Measurements from ENCODE around the gene NOC4L. TPM values are rescaled to one million over a fixed set of nuclear protein-coding genes. Genes with fewer than 3 reads are reported as not detected.

Gene NOC4L
- total RNA-seq, 1 experiment from 2014 or later: 29.1 TPM

DNA sequence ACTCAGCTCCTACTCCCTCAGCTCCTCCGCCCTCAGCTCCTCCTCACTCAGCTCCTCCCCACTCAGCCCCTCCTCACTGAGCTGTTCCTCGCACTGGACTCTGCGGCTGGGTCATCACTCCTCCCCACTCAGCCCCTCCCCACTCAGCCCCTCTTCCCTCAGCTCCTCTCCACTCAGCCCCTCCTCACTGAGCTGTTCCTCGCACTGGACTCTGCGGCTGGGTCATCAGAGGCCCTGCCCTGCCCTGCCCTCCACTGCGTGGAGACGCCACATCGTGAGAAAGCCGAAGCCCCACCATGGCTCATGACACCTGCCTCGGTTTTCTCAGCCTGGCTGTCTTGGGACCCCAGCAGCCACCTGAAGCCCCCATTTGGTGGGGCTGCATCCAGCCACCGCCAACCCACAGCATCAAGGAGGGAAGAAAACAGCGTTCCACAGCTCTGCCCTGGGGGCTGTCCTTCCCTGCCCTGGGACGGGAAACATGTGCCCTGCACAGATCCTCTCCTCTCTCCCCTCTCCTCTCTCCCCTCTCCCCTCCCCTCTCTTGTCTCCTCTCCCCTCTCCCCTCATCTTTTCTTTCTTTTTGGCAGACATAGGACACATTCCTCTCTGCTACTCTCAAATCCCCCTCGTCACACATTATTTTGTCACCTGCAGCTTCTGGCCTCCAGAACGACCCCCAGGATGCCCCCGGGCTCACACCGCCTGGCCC, 17.7 kb downstream of the NOC4L start:
- no peak overlapping the region for H3K4me3 ChIP-seq (ENCODE audit: insufficient read depth, low read depth, low read length)
- no peaks in the 10 kb centered on the region; the same call in 1 of the 2 replicates for H3K27me3 ChIP-seq (ENCODE audit: control insufficient read depth, insufficient read depth, low read length)
- H3K36me3 ChIP-seq (replicated peaks; ENCODE audit: control insufficient read depth, insufficient read depth, low read length): peaks cover 7% of the 10 kb centered on the region
- no peak for DNase-seq

DNA sequence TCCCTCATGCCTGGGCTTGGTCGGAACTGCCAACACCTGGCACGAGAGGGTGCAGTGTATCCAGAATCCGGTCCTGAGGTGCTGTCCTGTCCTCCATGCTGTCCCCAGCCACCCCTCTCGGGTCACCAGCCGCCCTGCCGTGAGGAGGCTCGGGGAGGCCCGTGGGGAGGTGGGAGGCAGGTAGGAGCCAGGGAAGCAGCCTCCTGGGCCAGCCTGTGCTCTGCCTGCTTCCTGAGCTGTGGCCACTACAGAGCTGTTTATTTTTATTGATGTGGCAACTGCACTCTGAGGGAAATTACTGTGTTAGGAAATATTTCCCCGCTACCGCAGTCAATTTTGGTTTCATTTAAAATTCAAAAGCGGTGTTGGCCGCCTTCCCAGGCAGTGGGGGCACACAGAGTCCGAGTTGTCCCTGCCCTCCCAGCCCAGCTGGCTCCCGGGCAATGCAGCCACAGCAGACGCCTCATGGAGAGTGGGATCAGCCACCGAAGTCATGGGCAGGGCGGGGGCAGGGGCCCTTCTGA, 18.3 kb downstream of the NOC4L start:
- no peaks in the 10 kb centered on the region; the same call in 1 of the 2 replicates for H3K27me3 ChIP-seq (ENCODE audit: control insufficient read depth, insufficient read depth, low read length)
- H3K4me3 ChIP-seq (ENCODE audit: insufficient read depth, low read depth, low read length): no peak overlapping the region
- H3K36me3 ChIP-seq (replicated peaks; ENCODE audit: control insufficient read depth, insufficient read depth, low read length): peaks cover 4% of the 10 kb centered on the region; the same call in 1 of the 2 replicates
- no peak for DNase-seq

DNA sequence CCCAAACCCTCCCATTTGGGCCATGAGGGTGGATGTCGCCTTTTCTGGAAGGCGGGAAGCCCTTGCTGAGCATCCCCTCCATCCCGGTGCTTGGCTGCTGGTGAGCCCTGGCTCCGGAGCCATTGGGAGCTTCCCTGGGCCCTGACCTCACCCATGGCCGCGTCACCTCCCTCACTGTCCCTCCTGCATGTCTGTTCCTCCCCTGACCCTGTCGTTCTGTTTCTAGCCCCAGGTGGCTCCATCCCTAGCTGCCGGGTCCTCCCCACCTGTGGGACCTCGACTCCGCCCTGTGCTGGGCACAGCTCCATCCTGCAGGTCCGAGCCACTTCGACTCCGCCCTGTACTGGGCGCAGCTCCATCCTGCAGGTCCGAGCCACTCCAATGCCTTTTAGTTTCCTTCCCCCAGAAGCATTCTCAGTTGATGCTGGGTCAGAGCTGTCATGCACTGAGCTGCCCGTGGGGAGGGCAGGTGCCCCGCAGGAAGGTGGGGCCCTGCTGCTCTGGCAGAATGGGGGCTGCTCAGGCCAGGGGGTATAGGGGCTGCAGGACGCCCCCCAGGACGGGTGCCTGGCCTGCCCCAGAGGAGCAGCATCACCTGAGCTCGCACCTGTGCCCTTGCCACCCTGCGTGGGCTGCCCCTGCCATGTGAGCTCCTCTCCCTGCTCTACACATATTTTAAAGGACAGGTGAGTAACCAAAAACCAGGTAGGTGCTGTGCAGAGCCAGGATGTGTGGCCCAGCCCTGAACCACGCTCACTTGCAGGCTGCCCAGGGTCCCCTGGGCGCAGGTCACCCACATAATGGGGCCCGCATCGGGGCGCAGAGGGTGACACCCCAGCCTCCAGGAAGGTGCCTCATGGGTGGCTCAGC, 19.0 kb downstream of the NOC4L start:
- DNase-seq: no peak
- Histone ChIP-seq H3K4me3 (ENCODE audit: insufficient read depth, low read depth, low read length) (no peak overlapping the region), H3K27me3 (ENCODE audit: control insufficient read depth, insufficient read depth, low read length) (no peaks in the 10 kb centered on the region; the same call in 1 of the 2 replicates), H3K36me3 (replicated peaks; ENCODE audit: control insufficient read depth, insufficient read depth, low read length) (no peaks in the 10 kb centered on the region)

- no peaks in the 10 kb centered on the region for H3K36me3 ChIP-seq (replicated peaks; ENCODE audit: control insufficient read depth, insufficient read depth, low read length)
- H3K27me3 ChIP-seq (ENCODE audit: control insufficient read depth, insufficient read depth, low read length): no peaks in the 10 kb centered on the region; the same call in 1 of the 2 replicates
- H3K4me3 ChIP-seq (ENCODE audit: insufficient read depth, low read depth, low read length): no peak overlapping the region
- no peak for DNase-seq
Measured at GRCh38 chr12:132163911-132164288, 19.6 kb downstream of the NOC4L start.

GRCh38 chr12:132164426-132164825, 20.2 kb downstream of the NOC4L start:
- Histone ChIP-seq H3K27me3 (ENCODE audit: control insufficient read depth, insufficient read depth, low read length) (no peaks in the 10 kb centered on the region; the same call in 1 of the 2 replicates), H3K4me3 (ENCODE audit: insufficient read depth, low read depth, low read length) (no peak overlapping the region), H3K36me3 (replicated peaks; ENCODE audit: control insufficient read depth, insufficient read depth, low read length) (no peaks in the 10 kb centered on the region)
- no peak for DNase-seq

DNA sequence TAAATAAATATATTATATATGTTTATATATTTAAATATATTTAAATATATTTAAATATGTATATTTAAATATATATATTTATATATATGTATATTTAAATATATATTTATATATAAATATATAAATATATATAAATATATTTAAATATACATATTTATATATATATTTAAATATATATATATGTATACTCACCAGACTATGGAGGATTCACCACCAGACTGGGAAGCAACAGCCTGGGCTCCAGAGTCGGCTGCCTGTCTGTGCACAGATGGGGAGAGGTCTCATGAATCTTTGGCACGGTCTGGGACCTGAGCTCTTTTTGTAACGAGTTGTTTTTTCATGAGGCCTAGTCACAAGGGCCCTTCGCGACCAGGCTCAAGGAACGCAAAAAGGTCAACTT, 21.3 kb downstream of the NOC4L start:
- H3K4me3 ChIP-seq (ENCODE audit: insufficient read depth, low read depth, low read length): no peak overlapping the region
- no peaks in the 10 kb centered on the region for H3K36me3 ChIP-seq (replicated peaks; ENCODE audit: control insufficient read depth, insufficient read depth, low read length)
- DNase-seq: no peak
- H3K27me3 ChIP-seq (ENCODE audit: control insufficient read depth, insufficient read depth, low read length): no peaks in the 10 kb centered on the region; the same call in 1 of the 2 replicates

DNA sequence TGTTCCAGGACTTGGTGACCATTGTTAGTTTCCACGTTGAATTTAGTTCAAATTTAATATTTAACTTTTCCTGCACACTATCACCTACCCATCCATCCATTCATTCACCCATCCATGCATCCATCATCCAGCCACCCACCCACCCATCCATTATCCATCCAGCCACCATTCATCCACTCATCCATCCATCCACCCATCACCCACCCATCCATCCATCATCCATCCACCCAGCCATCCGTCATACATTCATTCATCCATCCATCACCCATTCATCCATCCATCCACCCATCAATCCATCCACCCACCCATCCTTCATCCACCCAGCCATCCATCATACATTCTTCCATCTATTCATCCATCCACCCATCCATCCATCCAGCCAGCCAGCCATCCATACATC, 21.8 kb downstream of the NOC4L start:
- Histone ChIP-seq H3K4me3 (ENCODE audit: insufficient read depth, low read depth, low read length) (no peak overlapping the region), H3K36me3 (replicated peaks; ENCODE audit: control insufficient read depth, insufficient read depth, low read length) (no peaks in the 10 kb centered on the region), H3K27me3 (ENCODE audit: control insufficient read depth, insufficient read depth, low read length) (peaks cover 1% of the 10 kb centered on the region; the same call in 1 of the 2 replicates)
- DNase-seq: no peak

DNA sequence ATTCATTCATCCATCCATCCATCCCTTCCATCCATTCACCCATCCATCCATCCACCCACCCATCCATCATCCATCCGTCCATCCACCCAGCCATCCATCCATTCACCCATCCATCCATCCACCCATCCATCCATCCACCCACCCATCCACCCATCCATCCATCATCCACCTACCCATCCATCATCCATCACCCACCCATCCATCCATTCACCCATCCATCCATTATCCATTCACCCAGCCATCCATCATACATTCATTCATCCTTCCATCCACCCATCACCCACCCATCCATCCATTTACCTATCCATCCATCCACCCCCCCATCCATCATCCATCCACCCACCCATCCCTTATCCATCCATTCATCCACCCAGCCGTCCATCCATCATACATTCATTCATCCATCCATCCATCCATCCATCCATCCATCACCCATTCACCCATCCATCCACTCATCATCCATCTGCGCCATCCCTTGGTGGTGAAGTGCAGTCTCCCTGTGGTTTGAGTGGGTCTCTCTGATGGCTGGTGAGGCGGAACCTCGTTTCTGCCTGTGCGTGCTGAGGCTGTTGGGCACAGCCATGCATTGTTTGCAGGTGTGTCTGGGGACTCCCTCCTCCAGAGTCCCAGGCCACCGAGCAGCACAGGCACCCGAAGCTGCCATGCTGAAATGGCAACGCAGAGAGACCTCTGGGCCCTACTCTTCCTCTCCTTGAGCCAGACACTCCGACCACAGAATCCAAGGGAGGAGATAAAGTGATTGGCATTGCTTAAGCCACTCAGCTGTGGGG, 22.7 kb downstream of the NOC4L start:
- no peak overlapping the region for H3K4me3 ChIP-seq (ENCODE audit: insufficient read depth, low read depth, low read length)
- DNase-seq: no peak
- H3K36me3 ChIP-seq (replicated peaks; ENCODE audit: control insufficient read depth, insufficient read depth, low read length): no peaks in the 10 kb centered on the region
- peaks cover 1% of the 10 kb centered on the region; the same call in 1 of the 2 replicates for H3K27me3 ChIP-seq (ENCODE audit: control insufficient read depth, insufficient read depth, low read length)

GRCh38 chr12:132167611-132168310, 23.5 kb downstream of the NOC4L start:
- Histone ChIP-seq H3K4me3 (ENCODE audit: insufficient read depth, low read depth, low read length) (no peak overlapping the region), H3K36me3 (replicated peaks; ENCODE audit: control insufficient read depth, insufficient read depth, low read length) (no peaks in the 10 kb centered on the region), H3K27me3 (ENCODE audit: control insufficient read depth, insufficient read depth, low read length) (peaks cover 1% of the 10 kb centered on the region; the same call in 1 of the 2 replicates)
- DNase-seq: no peak

DNA sequence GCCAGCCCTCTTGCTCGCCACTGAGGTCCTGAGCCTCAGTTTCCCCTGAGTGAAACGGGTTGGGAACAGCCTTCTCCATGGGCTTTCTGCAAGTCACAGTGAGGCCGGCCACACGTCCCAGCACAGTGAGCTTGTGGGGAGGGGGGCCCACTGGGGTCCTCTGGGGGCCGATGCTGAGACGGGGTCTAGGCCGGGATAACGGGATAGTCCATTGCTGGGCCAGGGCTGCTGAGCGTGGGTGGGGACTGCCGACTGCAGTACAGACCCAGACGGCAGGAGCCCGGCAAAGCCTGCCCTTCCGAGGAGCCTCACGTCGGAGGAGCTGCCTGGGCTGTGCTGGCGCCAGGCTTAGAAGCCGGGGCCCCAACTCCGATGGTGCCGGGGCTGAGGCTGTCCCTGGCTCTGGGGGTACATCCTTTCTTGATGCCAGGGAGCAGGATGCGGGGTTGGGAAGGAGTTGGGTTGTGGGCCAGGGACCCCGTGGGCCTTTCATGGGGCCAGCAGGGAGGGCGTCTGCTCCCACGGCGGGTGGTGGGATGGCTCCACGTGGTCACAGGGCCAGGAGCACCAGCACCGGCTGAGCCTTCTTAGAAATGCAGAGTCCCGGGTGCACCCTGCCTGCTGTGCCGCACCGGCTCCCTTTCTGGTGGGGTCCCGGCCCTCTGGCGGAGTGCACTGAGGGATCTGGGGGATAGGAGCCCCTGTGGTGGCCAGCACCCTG, 24.2 kb downstream of the NOC4L start:
- Histone ChIP-seq H3K27me3 (ENCODE audit: control insufficient read depth, insufficient read depth, low read length) (peaks cover 1% of the 10 kb centered on the region; the same call in 1 of the 2 replicates), H3K36me3 (replicated peaks; ENCODE audit: control insufficient read depth, insufficient read depth, low read length) (no peaks in the 10 kb centered on the region), H3K4me3 (ENCODE audit: insufficient read depth, low read depth, low read length) (no peak overlapping the region)
- DNase-seq: no peak

DNA sequence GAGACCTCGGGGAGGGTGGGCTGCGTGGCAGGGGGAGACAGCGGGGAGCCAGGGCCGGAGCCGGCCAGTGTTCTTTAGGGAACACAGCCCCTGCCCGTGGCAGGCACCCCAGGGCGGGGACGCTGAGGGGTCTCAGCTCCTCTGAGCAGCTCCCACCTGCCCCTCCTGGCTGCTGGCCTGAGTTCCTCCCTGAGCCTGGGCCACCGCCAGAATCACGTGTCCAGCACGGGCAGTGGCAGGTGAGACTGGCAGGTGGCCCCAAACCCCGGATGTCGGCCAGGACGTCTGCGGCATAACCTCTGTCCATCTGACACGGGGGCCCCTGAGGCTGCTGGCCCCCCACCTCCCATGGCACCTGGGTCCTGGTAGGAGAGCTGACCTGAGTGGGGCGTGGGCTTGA, 25.1 kb downstream of the NOC4L start:
- H3K4me3 ChIP-seq (ENCODE audit: insufficient read depth, low read depth, low read length): no peak overlapping the region
- no peak for DNase-seq
- H3K27me3 ChIP-seq (ENCODE audit: control insufficient read depth, insufficient read depth, low read length): peaks cover 1% of the 10 kb centered on the region; the same call in 1 of the 2 replicates
- no peaks in the 10 kb centered on the region for H3K36me3 ChIP-seq (replicated peaks; ENCODE audit: control insufficient read depth, insufficient read depth, low read length)

DNA sequence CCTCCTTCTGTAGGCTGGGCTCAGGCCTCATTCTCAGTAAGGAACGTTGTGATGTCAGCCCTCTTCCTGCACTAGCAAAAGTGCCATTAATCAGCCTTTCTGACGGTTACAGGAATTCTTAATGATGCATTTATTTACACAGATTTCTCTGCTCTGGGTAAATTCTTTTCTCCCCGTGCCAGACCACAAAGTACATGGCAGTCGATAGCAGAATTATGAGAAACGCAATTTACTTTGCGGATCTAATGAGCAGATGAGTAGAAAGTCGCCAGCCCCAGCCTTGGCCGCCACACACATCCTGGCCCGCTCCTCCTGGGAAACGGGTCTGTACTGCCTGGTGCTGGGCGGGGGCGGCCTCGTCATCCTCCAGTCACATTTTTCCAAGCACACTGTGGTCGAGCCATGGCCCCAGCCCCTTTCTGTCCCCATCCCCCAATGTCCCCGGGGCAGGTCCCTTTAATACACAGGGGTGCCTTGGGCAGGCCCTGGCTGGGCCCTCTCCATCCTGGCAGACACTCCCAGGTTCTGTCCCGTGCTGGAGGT, 25.9 kb downstream of the NOC4L start:
- Histone ChIP-seq H3K4me3 (ENCODE audit: insufficient read depth, low read depth, low read length) (no peak overlapping the region), H3K36me3 (replicated peaks; ENCODE audit: control insufficient read depth, insufficient read depth, low read length) (no peaks in the 10 kb centered on the region), H3K27me3 (ENCODE audit: control insufficient read depth, insufficient read depth, low read length) (peaks cover 1% of the 10 kb centered on the region; the same call in 1 of the 2 replicates)
- no peak for DNase-seq

Measured in H7 (cell line).